MCF 10A (cell line): Measurements from ENCODE around the gene CSTF1. TPM values are rescaled to one million over a fixed set of nuclear protein-coding genes. Genes with fewer than 3 reads are reported as not detected.

Experiments used
- BruUV-seq: library from RNA; stranded (reverse); fragments of 400-500 nt; replicated peaks from 2 replicates; lab custom pipeline; 2021; lab: Mats Ljungman, UMichigan
- CTCF ChIA-PET: fragments of 300-600 bp; sonication (Branson Sonifier 250); formaldehyde crosslinking; extraction: SDS; loops from one replicate; lab custom pipeline; 2021; ENCODE audit warnings: antibody characterized with exemption, inconsistent platforms; lab: Yijun Ruan, JAX
- POLR2A ChIA-PET: fragments of 300-600, 350-650 bp; sonication (Branson Sonifier 250); formaldehyde crosslinking; extraction: SDS; loops from one replicate; lab custom pipeline; 2020; ENCODE audit warnings: antibody characterized with exemption, inconsistent platforms; lab: Yijun Ruan, JAX
- DNase-seq: peaks from one replicate; pipeline ENCODE4 v3.0.0-alpha.2; 2018; ENCODE audit not compliant: unreplicated experiment
- H3K27ac Mint-ChIP-seq: one replicate; pipeline ENCODE4 v1.8.0; 2022; ENCODE audit warnings: mild to moderate bottlenecking, low read depth, mixed read lengths; ENCODE audit not compliant: unreplicated experiment
- H3K27me3 Mint-ChIP-seq: one replicate; pipeline ENCODE4 v1.8.0; 2022; ENCODE audit warnings: mixed read lengths; ENCODE audit not compliant: insufficient read depth, unreplicated experiment
- H3K36me3 Mint-ChIP-seq: one replicate; pipeline ENCODE4 v1.8.0; 2022; ENCODE audit warnings: mild to moderate bottlenecking, moderate library complexity, mixed read lengths; ENCODE audit not compliant: insufficient read depth, unreplicated experiment
- H3K4me1 Mint-ChIP-seq: one replicate; pipeline ENCODE4 v1.8.0; 2022; ENCODE audit warnings: mixed read lengths; ENCODE audit not compliant: insufficient read depth, unreplicated experiment
- H3K4me3 Mint-ChIP-seq: one replicate; pipeline ENCODE4 v1.8.0; 2022; ENCODE audit warnings: mild to moderate bottlenecking, moderate library complexity, mixed read lengths; ENCODE audit not compliant: unreplicated experiment
- H3K9me3 Mint-ChIP-seq: one replicate; pipeline ENCODE4 v1.8.0; 2022; ENCODE audit warnings: mixed read lengths; ENCODE audit not compliant: unreplicated experiment
- intact Hi-C: fragments of 100-400 bp; cut with micrococcal nuclease; formaldehyde crosslinking; loops from 2 replicates; pipeline ENCODE4 v1.14.1; 2022
- total RNA-seq: library from RNA; stranded (reverse); gene quantifications from 2 replicates; pipeline ENCODE4 v1.2.3, GENCODE V29; 2022
- TF ChIP-seq, protein P1 (sequence below): fragments of 200-600 bp; IDR thresholded peaks from one replicate; pipeline ENCODE4 v1.8.0; 2022; ENCODE audit warnings: antibody characterized with exemption, mild to moderate bottlenecking; ENCODE audit not compliant: unreplicated experiment

CSTF1 gene
- total RNA-seq, 1 experiment from 2014 or later = 35.1 TPM

DNA sequence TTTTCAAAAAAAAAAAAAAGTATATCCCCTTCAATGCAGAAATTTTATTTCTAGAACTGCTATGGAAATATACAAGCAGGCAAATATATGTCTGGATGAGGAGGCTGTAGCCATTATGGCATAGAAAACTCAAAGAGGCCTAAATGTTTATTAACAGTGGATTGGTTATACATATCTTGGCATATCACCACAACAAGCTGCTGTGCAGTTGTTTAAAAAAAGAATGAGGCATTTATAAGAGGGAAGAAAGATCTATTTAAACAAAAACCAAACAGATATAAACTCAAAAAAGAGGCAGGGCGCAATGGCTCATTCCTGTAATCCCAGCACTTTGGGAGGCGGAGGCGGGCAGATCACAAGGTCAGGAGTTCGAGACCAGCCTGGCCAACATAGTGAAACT, 45.8 kb downstream of the CSTF1 start:
- POLR2A ChIA-PET = no interaction called here
- DNase-seq = no peak

DNA sequence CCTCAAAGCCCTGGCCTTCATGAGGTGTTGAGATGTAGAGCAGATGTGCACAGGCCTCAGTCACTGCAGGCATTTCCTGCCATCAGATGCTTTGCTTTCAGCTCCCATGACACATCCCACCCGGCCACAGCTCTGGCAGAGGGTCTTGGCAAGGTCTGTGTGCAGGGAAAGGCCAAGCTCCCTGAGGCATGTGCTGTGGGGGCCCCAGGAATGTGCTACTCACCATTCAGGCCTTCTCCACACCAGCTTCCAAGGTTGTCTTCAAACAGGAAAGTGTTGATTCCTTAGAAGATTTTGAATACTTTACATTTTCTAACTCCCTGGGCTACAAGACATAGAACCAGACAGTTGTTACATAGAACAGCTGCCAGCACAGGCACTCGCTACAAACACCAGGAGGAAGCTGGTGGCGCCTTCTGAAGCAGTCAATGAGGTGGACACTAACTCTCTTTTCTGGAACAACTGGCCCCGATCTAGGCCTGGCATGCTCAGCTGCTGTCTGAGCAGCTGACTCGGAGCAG, 47.4 kb downstream of the CSTF1 start:
- ChIA-PET POLR2A (interaction anchor here (0.7 kb wide), 1 partner anchor 47 kb away, joined by 3 read pairs; the partner anchor contains the start of genes AURKA and CSTF1), CTCF (interaction anchor here (1.1 kb wide), 1 partner anchor 9 kb away, joined by 4 read pairs; no protein-coding TSS in a partner anchor)
- intact Hi-C loops = no loop called here
- Mint-ChIP-seq H3K9me3 (no peaks in the 10 kb centered on the region), H3K27ac (no peak overlapping the region), H3K4me3 (no peak overlapping the region), H3K4me1 (no peaks in the 10 kb centered on the region), H3K36me3 (no peaks in the 10 kb centered on the region), H3K27me3 (no peaks in the 10 kb centered on the region)
- no peak for DNase-seq
- no TSS peak for BruUV-seq
- TF ChIP-seq, protein P1, sequence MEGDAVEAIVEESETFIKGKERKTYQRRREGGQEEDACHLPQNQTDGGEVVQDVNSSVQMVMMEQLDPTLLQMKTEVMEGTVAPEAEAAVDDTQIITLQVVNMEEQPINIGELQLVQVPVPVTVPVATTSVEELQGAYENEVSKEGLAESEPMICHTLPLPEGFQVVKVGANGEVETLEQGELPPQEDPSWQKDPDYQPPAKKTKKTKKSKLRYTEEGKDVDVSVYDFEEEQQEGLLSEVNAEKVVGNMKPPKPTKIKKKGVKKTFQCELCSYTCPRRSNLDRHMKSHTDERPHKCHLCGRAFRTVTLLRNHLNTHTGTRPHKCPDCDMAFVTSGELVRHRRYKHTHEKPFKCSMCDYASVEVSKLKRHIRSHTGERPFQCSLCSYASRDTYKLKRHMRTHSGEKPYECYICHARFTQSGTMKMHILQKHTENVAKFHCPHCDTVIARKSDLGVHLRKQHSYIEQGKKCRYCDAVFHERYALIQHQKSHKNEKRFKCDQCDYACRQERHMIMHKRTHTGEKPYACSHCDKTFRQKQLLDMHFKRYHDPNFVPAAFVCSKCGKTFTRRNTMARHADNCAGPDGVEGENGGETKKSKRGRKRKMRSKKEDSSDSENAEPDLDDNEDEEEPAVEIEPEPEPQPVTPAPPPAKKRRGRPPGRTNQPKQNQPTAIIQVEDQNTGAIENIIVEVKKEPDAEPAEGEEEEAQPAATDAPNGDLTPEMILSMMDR = no peak

More for the DNA sequence above, 45.8 kb downstream of the CSTF1 start:
- CTCF ChIA-PET = no interaction called here
- Mint-ChIP-seq H3K36me3 (no peaks in the 10 kb centered on the region), H3K27ac (no peak overlapping the region), H3K9me3 (no peaks in the 10 kb centered on the region), H3K4me1 (no peaks in the 10 kb centered on the region), H3K4me3 (no peak overlapping the region), H3K27me3 (peaks cover 6% of the 10 kb centered on the region)
- TF ChIP-seq, protein P1 = no peak
- intact Hi-C loops = no loop called here
- no TSS peak for BruUV-seq

DNA sequence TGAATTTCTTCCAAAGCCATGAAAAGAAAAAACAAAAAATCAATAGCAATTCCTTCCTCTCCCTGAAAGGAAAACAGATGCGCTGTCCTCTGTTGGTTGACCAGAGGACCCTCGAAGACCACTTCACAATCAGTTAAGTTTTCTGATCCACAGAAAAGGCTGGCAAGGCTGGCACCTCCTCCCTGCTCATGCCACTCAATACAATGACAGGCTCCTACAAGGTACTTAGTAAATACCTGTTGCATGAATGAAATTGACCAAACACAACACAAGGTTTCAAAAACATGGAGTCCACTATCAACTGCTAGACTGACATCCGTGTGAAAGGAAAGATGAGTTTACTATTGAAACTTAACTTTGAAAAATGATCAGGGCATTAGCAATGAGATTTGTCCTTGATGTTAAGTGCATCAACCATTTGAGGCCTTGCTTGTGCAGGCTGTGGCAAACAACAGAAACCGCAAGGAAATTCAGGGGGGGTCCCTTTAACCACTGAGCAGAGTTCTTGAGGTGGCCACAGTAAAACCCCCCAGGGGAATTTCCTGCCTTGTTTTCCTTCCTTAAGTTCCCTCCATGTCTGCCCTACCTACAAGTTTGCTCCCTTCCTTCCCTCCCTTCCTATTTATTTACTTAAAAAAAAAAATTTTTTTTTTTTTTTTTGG, 48.0 kb downstream of the CSTF1 start:
- Mint-ChIP-seq H3K4me1 (no peaks in the 10 kb centered on the region), H3K9me3 (no peaks in the 10 kb centered on the region), H3K36me3 (no peaks in the 10 kb centered on the region), H3K4me3 (no peak overlapping the region), H3K27me3 (no peaks in the 10 kb centered on the region), H3K27ac (no peak overlapping the region)
- BruUV-seq = no TSS peak
- intact Hi-C loops = no loop called here
- no peak for DNase-seq
- TF ChIP-seq, protein P1 = no peak
- CTCF ChIA-PET = interaction anchor here (0.7 to 1.1 kb wide), 2 partner anchors 10 to 193 kb away, joined by 3 to 4 read pairs; no protein-coding TSS in a partner anchor
- POLR2A ChIA-PET = no interaction called here
